Pancreas (tissue), 10 donors: ENCODE results near the gene A2ML1. TPM values are rescaled to one million over a fixed set of nuclear protein-coding genes. Genes with fewer than 3 reads are reported as not detected.

Experiments
- ATAC-seq, 4 donors: fragments of 200-7000 bp; cut with Tn5 transposase; one replicate each; pipeline versions ENCODE4 v1.8.0 to v1.9.1; 2020; ENCODE audit warnings: mild to moderate bottlenecking in 4 of 4, moderate library complexity in 4 of 4
- DNase-seq, 6 donors: peaks; one replicate each; pipeline ENCODE4 v3.0.0-alpha.2; 2020
- FAIRE-seq: peaks from 2 replicates; lab custom pipeline; 2012; peaks lifted over from hg19 to GRCh38; lab: Jason Lieb, UNC
- H3K27ac ChIP-seq, 4 donors: fragments of 200-600 bp; sonication (generic); 1 replicate in 3 of 4; 2 replicates in 1 of 4; pipeline versions ENCODE4 v1.5.0 to v1.8.0; 2020
- H3K27me3 ChIP-seq, 4 donors: fragments of 200-600 bp; one replicate each; pipeline ENCODE4 v1.8.0; 2021
- H3K36me3 ChIP-seq, 3 donors: fragments of 200-600 bp; sonication (generic) in 1 of 3; one replicate each; pipeline versions ENCODE4 v1.5.0 to v1.8.0; 2020 to 2021
- H3K4me1 ChIP-seq, 3 donors: fragments of 200-600 bp; one replicate each; pipeline ENCODE4 v1.8.0; 2021
- H3K4me3 ChIP-seq, 4 donors: fragments of 200-600 bp; sonication (generic) in 2 of 4; one replicate each; pipeline versions ENCODE4 v1.5.0 to v1.8.0; 2020 to 2021
- H3K9me3 ChIP-seq, 4 donors: fragments of 200-600 bp; one replicate each; pipeline ENCODE4 v1.8.0; 2021
- CTCF ChIP-seq, 4 donors: fragments of 200-600 bp; sonication (generic) in 3 of 4; IDR thresholded peaks; one replicate each; pipeline versions ENCODE4 v1.5.0 to v1.8.0; 2021; ENCODE audit warnings: antibody characterized with exemption in 4 of 4
- WGBS, 2 donors: extraction: QIAGEN DNeasy Blood & Tissue Kit; methylation state at CpG; one replicate each; pipeline ENCODE4 v1.1.7; 2013; 5-methylcytosine and 5-hydroxymethylcytosine counted together
- intact Hi-C, 3 donors: fragments of 100-400 bp; cut with DNase I; formaldehyde crosslinking; loops; one replicate each; pipeline versions ENCODE4 v1.11.1 to v1.14.2; 2022
- polyA plus RNA-seq, 2 donors: library from polyadenylated mRNA; stranded (reverse); fragments of 200-250 nt; gene quantifications; one replicate each; pipeline ENCODE4 v1.2.3, GENCODE V29; 2013
- total RNA-seq, 6 donors: library from RNA; stranded (reverse); fragmentation: NEBNext Ultra II Directional in 4 of 6; extraction: Animal tissue kit (Norgen Biotek cat#: 25700) in 4 of 6; gene quantifications; one replicate each; pipeline versions ENCODE4 v1.2.1 to v1.2.4, GENCODE V29; 2021 to 2023
- donor health status: healthy with polysubstance abuse.
- donor health status: DM: no; HTN: no; CAD: no; lungs with moderate emphysema.
- donor health status: DM: no; HTN: no; CAD: no.
- donor health status: control.
- donor health status: control.
- donor health status: Bipolar disorder and iron deficiency.
- donor health status: DM: yes; HTN: yes; CAD: no.
- donor health status: DM: no; HTN: no; CAD: no.
- donor health status: DM: no; HTN: no; CAD: no.
- donor health status: DM: yes; HTN: yes; CAD: no.

Gene A2ML1
- total and polyA plus RNA-seq, 8 donors = 0.05 to 0.08 TPM; not detected in 6

- Histone ChIP-seq H3K27ac (no peak overlapping the region), H3K36me3 (no peaks in the 10 kb centered on the region), H3K4me3 (no peak overlapping the region), H3K27me3 (peaks cover 0 to 2% (median 0%) of the 10 kb centered on the region in 4 donors), H3K9me3 (no peaks in the 10 kb centered on the region), H3K4me1 (no peaks in the 10 kb centered on the region)
- no peak for ATAC-seq
- no peak for DNase-seq
- intact Hi-C loops = no loop called here
- FAIRE-seq = no peak
- WGBS, 2 donors = 82 to 84% methylated on average over 3 of the region's 3 CpGs
- no peak for TF ChIP-seq CTCF (IDR thresholded peaks at IDR 0.05)
Measured at GRCh38 chr12:8821591-8821990, 830 bp upstream of the A2ML1 start.

- no peaks in the 10 kb centered on the region for H3K4me1 ChIP-seq
- peak in 3 of 4 donors; percentile 49 to 59 (median 54) for ATAC-seq
- 32 to 33% methylated on average over 8 of the region's 8 CpGs for WGBS, 2 donors
- DNase-seq = no peak
- peaks cover 0 to 4% (median 0%) of the 10 kb centered on the region in 4 donors for H3K27me3 ChIP-seq
- no peaks in the 10 kb centered on the region for H3K9me3 ChIP-seq
- no peak overlapping the region for H3K4me3 ChIP-seq
- H3K36me3 ChIP-seq = no peaks in the 10 kb centered on the region
- no peak overlapping the region for H3K27ac ChIP-seq
- no peak for FAIRE-seq
- intact Hi-C loops = no loop called here
- TF ChIP-seq CTCF (IDR thresholded peaks at IDR 0.05) = peak in 1 of 4 donors; percentile 9
Measured at GRCh38 chr12:8823565-8824300, 1.3 kb downstream of the A2ML1 start.

GRCh38 chr12:8827551-8828256, 5.3 kb downstream of the A2ML1 start:
- Histone ChIP-seq H3K9me3 (no peaks in the 10 kb centered on the region), H3K4me3 (no peak overlapping the region), H3K27ac (no peak overlapping the region), H3K4me1 (no peaks in the 10 kb centered on the region), H3K36me3 (no peaks in the 10 kb centered on the region), H3K27me3 (peaks cover 0 to 4% (median 0%) of the 10 kb centered on the region in 4 donors)
- DNase-seq (no peak), ATAC-seq (no peak), FAIRE-seq (no peak)
- TF ChIP-seq CTCF (IDR thresholded peaks at IDR 0.05) = no peak
- WGBS, 2 donors = 76 to 81% methylated on average over 4 of the region's 4 CpGs
- intact Hi-C loops = no loop called here

DNA sequence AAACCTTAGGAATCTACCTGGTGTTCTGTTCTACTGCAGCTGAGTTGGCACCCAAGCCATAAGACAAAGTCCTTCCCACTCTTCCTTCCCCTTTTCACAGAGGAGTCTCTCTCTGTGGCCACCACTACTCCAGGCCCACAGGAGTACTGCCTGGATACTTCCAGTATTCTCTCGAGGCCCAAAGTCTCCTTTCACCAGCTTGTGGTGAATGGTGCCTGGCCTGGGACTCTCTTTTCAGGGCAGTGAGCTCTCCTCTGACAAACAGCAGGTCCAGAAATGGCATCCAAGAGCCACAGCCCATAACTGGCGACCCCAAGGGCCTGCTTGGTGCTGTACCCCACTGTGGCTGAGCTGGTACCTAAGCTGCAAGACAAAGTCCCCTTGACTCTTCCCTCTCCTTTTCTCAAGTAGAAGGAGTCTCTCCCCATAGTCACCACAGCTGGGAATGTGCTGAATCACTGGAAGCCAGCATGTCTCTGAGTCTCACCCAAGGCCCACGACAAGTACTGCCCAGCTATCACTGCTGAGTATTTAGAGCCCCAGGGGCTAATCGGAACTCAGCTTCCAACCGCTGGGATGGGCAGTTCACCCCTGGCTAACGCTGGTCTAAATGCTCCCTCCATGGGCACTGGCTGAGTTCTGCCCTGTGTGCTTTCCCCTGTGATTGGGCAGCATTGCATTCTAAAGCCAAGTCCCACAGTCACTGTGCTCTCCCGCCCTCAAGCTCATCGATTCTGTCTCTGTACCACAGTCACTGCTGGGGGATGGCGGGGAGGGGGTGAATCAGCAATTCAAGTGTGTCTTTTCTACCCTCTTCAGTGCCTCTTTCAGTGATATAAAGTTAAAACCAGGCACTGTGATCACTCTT, 6.1 kb downstream of the A2ML1 start:
- Histone ChIP-seq H3K36me3 (no peaks in the 10 kb centered on the region), H3K27ac (no peak overlapping the region), H3K4me3 (no peak overlapping the region), H3K4me1 (no peaks in the 10 kb centered on the region), H3K9me3 (no peaks in the 10 kb centered on the region), H3K27me3 (peaks cover 0 to 4% (median 0%) of the 10 kb centered on the region in 4 donors)
- 72 to 74% methylated on average over 9 of the region's 9 CpGs for WGBS, 2 donors
- FAIRE-seq = no peak
- ATAC-seq = no peak
- no peak for DNase-seq
- intact Hi-C loops = no loop called here
- TF ChIP-seq CTCF (IDR thresholded peaks at IDR 0.05) = no peak
